HG03103 (cell line): Measurements from ENCODE around the gene TMEM184B.

Experiments used
- ATAC-seq: cut with Tn5 transposase; IDR thresholded peaks from one replicate; pipeline ENCODE4 v1.9.1; 2021; ENCODE audit warnings: low read depth; ENCODE audit not compliant: unreplicated experiment

TMEM184B gene

GRCh38 chr22:38284042-38284402 is 11.2 kb upstream of the TMEM184B start:
- no peak for ATAC-seq

GRCh38 chr22:38282397-38282796 is 9.6 kb upstream of the TMEM184B start:
- ATAC-seq: no peak

- ATAC-seq: no peak
Measured at GRCh38 chr22:38276166-38276565, 3.4 kb upstream of the TMEM184B start.

- ATAC-seq: no peak
Measured at GRCh38 chr22:38273135-38273826, 471 bp upstream of the TMEM184B start.

- no peak for ATAC-seq
Measured at GRCh38 chr22:38271927-38272372, 860 bp downstream of the TMEM184B start.

- no peak for ATAC-seq
Measured at GRCh38 chr22:38271101-38271500, 1.7 kb downstream of the TMEM184B start.

GRCh38 chr22:38270091-38270992 is 2.5 kb downstream of the TMEM184B start:
- ATAC-seq: no peak

- no peak for ATAC-seq
Measured at GRCh38 chr22:38269466-38269865, 3.3 kb downstream of the TMEM184B start.

- ATAC-seq: no peak
Measured at GRCh38 chr22:38267086-38267485, 5.7 kb downstream of the TMEM184B start.

GRCh38 chr22:38266120-38266519 is 6.7 kb downstream of the TMEM184B start:
- no peak for ATAC-seq

GRCh38 chr22:38264322-38264843 is 8.4 kb downstream of the TMEM184B start:
- no peak for ATAC-seq

- no peak for ATAC-seq
Measured at GRCh38 chr22:38262051-38262795, 10.6 kb downstream of the TMEM184B start.

GRCh38 chr22:38260761-38261681 is 11.8 kb downstream of the TMEM184B start:
- no peak for ATAC-seq

- no peak for ATAC-seq
Measured at GRCh38 chr22:38259370-38259769, 13.4 kb downstream of the TMEM184B start.

GRCh38 chr22:38258895-38259294 is 13.9 kb downstream of the TMEM184B start:
- no peak for ATAC-seq

- ATAC-seq: no peak
Measured at GRCh38 chr22:38257650-38258250, 15.1 kb downstream of the TMEM184B start.

GRCh38 chr22:38257181-38257580 is 15.6 kb downstream of the TMEM184B start:
- no peak for ATAC-seq

GRCh38 chr22:38255697-38256096 is 17.1 kb downstream of the TMEM184B start:
- ATAC-seq: no peak

GRCh38 chr22:38251341-38251692 is 21.5 kb downstream of the TMEM184B start:
- no peak for ATAC-seq
